Measurements from ENCODE around the gene DIP2C. TPM values are rescaled to one million over a fixed set of nuclear protein-coding genes. Genes with fewer than 3 reads are reported as not detected.

Gene DIP2C
- polyA plus RNA-seq, 4 donors = 3.1 to 13.3 (median 4.7) TPM

DNA sequence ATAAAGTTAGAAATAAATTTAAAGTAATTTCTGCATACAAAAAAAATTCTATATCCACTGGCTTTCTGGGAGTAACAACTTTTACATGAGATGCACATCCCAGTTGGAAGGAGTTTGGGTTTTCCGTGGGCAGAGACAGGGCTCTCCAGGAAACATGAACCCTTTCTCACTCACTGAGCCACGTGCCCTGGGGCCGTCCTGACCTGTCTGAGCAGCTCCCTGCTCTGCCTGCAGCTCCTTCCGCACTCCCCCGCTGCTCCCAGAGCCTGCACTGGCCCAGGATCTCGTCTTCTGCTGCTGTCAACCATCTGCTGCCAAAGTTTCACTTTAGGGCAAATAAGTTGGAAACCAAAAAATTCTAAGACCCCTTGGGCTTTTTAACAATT lies 169.1 kb downstream of the DIP2C start:
- Histone ChIP-seq H3K27ac (ENCODE audit: low read depth in 1 of 3, low read length in 2 of 3) (no peak overlapping the region), H3K9me3 (ENCODE audit: control insufficient read depth in 2 of 2, insufficient read depth in 1 of 2, low read depth in 1 of 2, low read length in 1 of 2) (no peaks in the 10 kb centered on the region), H3K27me3 (ENCODE audit: control insufficient read depth in 3 of 3, insufficient read depth in 3 of 3, low read length in 3 of 3) (no peaks in the 10 kb centered on the region), H3K4me3 (ENCODE audit: low read depth in 1 of 3, low read length in 3 of 3) (no peak overlapping the region), H3K36me3 (ENCODE audit: control insufficient read depth in 3 of 3, insufficient read depth in 2 of 3, low read depth in 1 of 3, low read length in 3 of 3) (peaks cover 0 to 20% (median 0%) of the 10 kb centered on the region in 3 donors), H3K4me1 (ENCODE audit: control insufficient read depth in 3 of 3, insufficient read depth in 2 of 3, low read depth in 1 of 3, low read length in 2 of 3) (no peaks in the 10 kb centered on the region)
- FAIRE-seq (no peak), DNase-seq (no peak)
- 67 to 75% (median 72%) methylated on average over 6 of the region's 6 CpGs for WGBS, 3 donors

GRCh38 chr10:519716-520401 lies 169.6 kb downstream of the DIP2C start:
- 91 to 93% (median 92%) methylated on average over 25 of the region's 25 CpGs for WGBS, 3 donors

GRCh38 chr10:519055-519715 lies 170.3 kb downstream of the DIP2C start:
- no peak for DNase-seq
- H3K9me3 ChIP-seq (ENCODE audit: control insufficient read depth in 2 of 2, insufficient read depth in 1 of 2, low read depth in 1 of 2, low read length in 1 of 2) = no peaks in the 10 kb centered on the region

More at GRCh38 chr10:519716-520401, 169.6 kb downstream of the DIP2C start:
- Histone ChIP-seq H3K27ac (ENCODE audit: low read depth in 1 of 3, low read length in 2 of 3) (no peak overlapping the region), H3K4me1 (ENCODE audit: control insufficient read depth in 3 of 3, insufficient read depth in 2 of 3, low read depth in 1 of 3, low read length in 2 of 3) (no peaks in the 10 kb centered on the region), H3K27me3 (ENCODE audit: control insufficient read depth in 3 of 3, insufficient read depth in 3 of 3, low read length in 3 of 3) (no peaks in the 10 kb centered on the region), H3K4me3 (ENCODE audit: low read depth in 1 of 3, low read length in 3 of 3) (no peak overlapping the region), H3K36me3 (ENCODE audit: control insufficient read depth in 3 of 3, insufficient read depth in 2 of 3, low read depth in 1 of 3, low read length in 3 of 3) (peaks cover 0 to 20% (median 0%) of the 10 kb centered on the region in 3 donors), H3K9me3 (ENCODE audit: control insufficient read depth in 2 of 2, insufficient read depth in 1 of 2, low read depth in 1 of 2, low read length in 1 of 2) (no peaks in the 10 kb centered on the region)
- no peak for FAIRE-seq
- DNase-seq = no peak

DNA sequence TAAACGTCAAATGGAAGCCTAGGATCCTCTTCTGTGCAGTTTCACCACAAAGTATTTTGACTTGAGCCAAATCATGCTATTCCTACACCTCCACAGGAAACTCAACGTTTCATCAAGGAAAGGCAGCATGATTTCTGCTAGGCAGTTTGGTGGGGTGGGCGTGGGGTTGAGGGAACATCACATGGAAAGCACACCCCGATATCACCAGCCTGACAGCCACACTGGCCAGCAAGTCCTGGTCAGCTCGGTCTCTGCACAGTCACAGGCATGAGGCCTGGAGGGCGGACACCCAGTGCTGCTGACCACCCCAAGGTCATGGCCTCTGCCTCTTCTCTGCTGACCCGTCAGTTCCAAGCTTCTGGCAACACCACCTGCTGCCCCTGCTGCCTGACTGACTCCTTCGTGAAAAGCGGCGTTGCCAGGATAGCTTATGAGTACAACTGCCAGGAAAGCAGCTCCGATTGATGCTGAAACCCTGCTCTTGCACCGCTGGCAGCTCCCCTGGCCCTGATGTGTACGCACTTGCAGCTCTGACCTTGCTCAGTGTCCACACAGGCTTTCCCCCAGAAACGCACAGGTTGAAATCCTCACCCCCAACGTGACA lies 171.5 kb downstream of the DIP2C start:
- H3K27ac ChIP-seq (ENCODE audit: low read depth in 1 of 3, low read length in 2 of 3) = no peak overlapping the region
- H3K27me3 ChIP-seq (ENCODE audit: control insufficient read depth in 3 of 3, insufficient read depth in 3 of 3, low read length in 3 of 3) = no peaks in the 10 kb centered on the region
- peaks cover 0 to 29% (median 0%) of the 10 kb centered on the region in 3 donors for H3K36me3 ChIP-seq (ENCODE audit: control insufficient read depth in 3 of 3, insufficient read depth in 2 of 3, low read depth in 1 of 3, low read length in 3 of 3)
- DNase-seq = no peak
- H3K4me3 ChIP-seq (ENCODE audit: low read depth in 1 of 3, low read length in 3 of 3) = no peak overlapping the region
- no peaks in the 10 kb centered on the region for H3K9me3 ChIP-seq (ENCODE audit: control insufficient read depth in 2 of 2, insufficient read depth in 1 of 2, low read depth in 1 of 2, low read length in 1 of 2)
- no peak for FAIRE-seq
- 83 to 85% (median 84%) methylated on average over 15 of the region's 15 CpGs for WGBS, 3 donors
- no peaks in the 10 kb centered on the region for H3K4me1 ChIP-seq (ENCODE audit: control insufficient read depth in 3 of 3, insufficient read depth in 2 of 3, low read depth in 1 of 3, low read length in 2 of 3)

More at GRCh38 chr10:519055-519715, 170.3 kb downstream of the DIP2C start:
- Histone ChIP-seq H3K36me3 (ENCODE audit: control insufficient read depth in 3 of 3, insufficient read depth in 2 of 3, low read depth in 1 of 3, low read length in 3 of 3) (peaks cover 0 to 24% (median 0%) of the 10 kb centered on the region in 3 donors), H3K4me3 (ENCODE audit: low read depth in 1 of 3, low read length in 3 of 3) (no peak overlapping the region), H3K27ac (ENCODE audit: low read depth in 1 of 3, low read length in 2 of 3) (no peak overlapping the region), H3K4me1 (ENCODE audit: control insufficient read depth in 3 of 3, insufficient read depth in 2 of 3, low read depth in 1 of 3, low read length in 2 of 3) (no peaks in the 10 kb centered on the region), H3K27me3 (ENCODE audit: control insufficient read depth in 3 of 3, insufficient read depth in 3 of 3, low read length in 3 of 3) (no peaks in the 10 kb centered on the region)
- no peak for FAIRE-seq
- WGBS, 3 donors = 86 to 92% (median 88%) methylated on average over 16 of the region's 16 CpGs

DNA sequence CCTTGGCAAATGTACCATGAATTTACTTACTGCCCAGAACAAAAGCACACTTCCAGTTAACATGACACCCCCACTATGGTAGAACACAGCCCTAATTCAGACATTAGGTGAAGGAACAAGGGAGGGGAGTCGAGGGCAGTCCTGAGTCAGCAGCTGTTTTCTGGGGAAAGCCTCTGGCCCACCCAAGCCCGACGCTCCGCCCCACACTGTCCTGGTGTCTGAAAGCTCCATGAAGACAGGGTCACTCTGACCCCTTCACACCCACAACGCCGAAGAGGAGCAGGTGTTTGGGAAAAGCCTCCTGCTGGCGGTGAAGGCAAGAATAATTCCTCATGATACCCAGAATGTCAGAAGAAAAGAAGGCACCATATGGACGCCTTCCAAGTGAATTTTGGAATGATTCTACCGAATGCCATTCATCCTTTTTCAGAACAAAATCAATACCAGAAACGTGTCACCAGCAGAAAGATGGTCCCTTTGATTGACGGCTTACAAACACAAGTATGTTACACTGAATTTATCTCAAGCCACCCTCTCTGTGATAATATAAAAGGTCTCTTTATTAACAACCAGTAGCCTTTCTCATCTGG lies 172.1 kb downstream of the DIP2C start:
- H3K36me3 ChIP-seq (ENCODE audit: control insufficient read depth in 3 of 3, insufficient read depth in 2 of 3, low read depth in 1 of 3, low read length in 3 of 3) = peaks cover 0 to 28% (median 0%) of the 10 kb centered on the region in 3 donors
- no peak for FAIRE-seq
- 42 to 74% (median 56%) methylated on average over 11 of the region's 11 CpGs for WGBS, 3 donors
- no peak overlapping the region for H3K27ac ChIP-seq (ENCODE audit: low read depth in 1 of 3, low read length in 2 of 3)
- no peaks in the 10 kb centered on the region for H3K4me1 ChIP-seq (ENCODE audit: control insufficient read depth in 3 of 3, insufficient read depth in 2 of 3, low read depth in 1 of 3, low read length in 2 of 3)
- no peak for DNase-seq
- H3K9me3 ChIP-seq (ENCODE audit: control insufficient read depth in 2 of 2, insufficient read depth in 1 of 2, low read depth in 1 of 2, low read length in 1 of 2) = no peaks in the 10 kb centered on the region
- no peak overlapping the region for H3K4me3 ChIP-seq (ENCODE audit: low read depth in 1 of 3, low read length in 3 of 3)
- H3K27me3 ChIP-seq (ENCODE audit: control insufficient read depth in 3 of 3, insufficient read depth in 3 of 3, low read length in 3 of 3) = no peaks in the 10 kb centered on the region

GRCh38 chr10:516764-517163 lies 172.7 kb downstream of the DIP2C start:
- 66 to 82% (median 71%) methylated on average over 8 to 9 of the region's 10 CpGs for WGBS, 3 donors
- Histone ChIP-seq H3K36me3 (ENCODE audit: control insufficient read depth in 3 of 3, insufficient read depth in 2 of 3, low read depth in 1 of 3, low read length in 3 of 3) (peaks cover 0 to 27% (median 0%) of the 10 kb centered on the region in 3 donors), H3K27me3 (ENCODE audit: control insufficient read depth in 3 of 3, insufficient read depth in 3 of 3, low read length in 3 of 3) (no peaks in the 10 kb centered on the region), H3K4me1 (ENCODE audit: control insufficient read depth in 3 of 3, insufficient read depth in 2 of 3, low read depth in 1 of 3, low read length in 2 of 3) (no peaks in the 10 kb centered on the region), H3K4me3 (ENCODE audit: low read depth in 1 of 3, low read length in 3 of 3) (no peak overlapping the region), H3K27ac (ENCODE audit: low read depth in 1 of 3, low read length in 2 of 3) (no peak overlapping the region), H3K9me3 (ENCODE audit: control insufficient read depth in 2 of 2, insufficient read depth in 1 of 2, low read depth in 1 of 2, low read length in 1 of 2) (no peaks in the 10 kb centered on the region)
- DNase-seq (no peak), FAIRE-seq (no peak)

DNA sequence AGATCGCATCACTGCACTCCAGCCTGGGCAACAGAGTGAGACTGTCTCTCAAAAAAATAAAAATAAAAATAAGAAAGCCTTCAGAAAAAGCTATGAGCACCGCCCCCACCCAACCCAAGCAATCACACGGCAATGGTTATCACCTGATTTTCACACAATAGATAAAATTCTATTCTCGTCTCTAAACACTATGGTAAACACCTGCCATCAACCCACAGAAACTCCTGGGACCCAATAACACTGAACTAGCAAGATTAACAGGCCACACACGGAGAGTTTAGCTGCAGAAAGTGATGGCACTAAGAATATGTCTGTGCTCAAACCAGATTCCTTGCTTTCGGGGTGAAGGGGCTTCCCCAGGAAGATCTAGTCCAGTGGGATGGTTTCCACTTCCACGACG lies 173.8 kb downstream of the DIP2C start:
- DNase-seq = no peak
- Histone ChIP-seq H3K9me3 (ENCODE audit: control insufficient read depth in 2 of 2, insufficient read depth in 1 of 2, low read depth in 1 of 2, low read length in 1 of 2) (no peaks in the 10 kb centered on the region), H3K4me3 (ENCODE audit: low read depth in 1 of 3, low read length in 3 of 3) (no peak overlapping the region), H3K27me3 (ENCODE audit: control insufficient read depth in 3 of 3, insufficient read depth in 3 of 3, low read length in 3 of 3) (no peaks in the 10 kb centered on the region), H3K27ac (ENCODE audit: low read depth in 1 of 3, low read length in 2 of 3) (no peak overlapping the region), H3K4me1 (ENCODE audit: control insufficient read depth in 3 of 3, insufficient read depth in 2 of 3, low read depth in 1 of 3, low read length in 2 of 3) (peaks cover 0 to 3% (median 0%) of the 10 kb centered on the region in 3 donors), H3K36me3 (ENCODE audit: control insufficient read depth in 3 of 3, insufficient read depth in 2 of 3, low read depth in 1 of 3, low read length in 3 of 3) (peaks cover 0 to 27% (median 0%) of the 10 kb centered on the region in 3 donors)
- no peak for FAIRE-seq
- 74 to 80% (median 75%) methylated on average over 8 of the region's 8 CpGs for WGBS, 3 donors

DNA sequence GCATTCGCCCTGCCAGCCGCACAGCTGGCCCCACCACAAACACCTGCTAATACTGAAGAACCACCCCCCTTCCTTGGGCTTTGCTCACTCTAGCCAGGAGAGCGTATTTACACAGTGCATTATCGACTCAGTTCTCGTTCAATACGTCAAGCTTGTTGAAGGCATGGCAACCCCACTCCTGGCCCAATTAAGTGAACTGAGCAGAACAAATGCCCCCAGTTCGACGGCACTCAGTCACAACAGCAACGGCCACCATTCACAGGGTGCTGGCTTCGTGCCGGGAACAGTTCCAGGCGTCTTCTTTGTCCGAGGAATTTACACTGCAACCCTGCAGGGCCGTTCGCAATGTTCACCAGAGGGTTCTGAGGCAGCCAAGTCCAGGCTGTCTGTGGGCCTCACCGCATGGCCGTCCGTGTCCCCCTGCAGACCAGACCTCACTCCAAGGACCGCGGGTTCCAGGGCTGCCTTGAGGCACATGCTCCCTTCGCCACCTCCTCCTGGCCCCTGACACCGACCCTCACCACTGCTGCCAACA lies 175.3 kb downstream of the DIP2C start:
- Histone ChIP-seq H3K27me3 (ENCODE audit: control insufficient read depth in 3 of 3, insufficient read depth in 3 of 3, low read length in 3 of 3) (no peaks in the 10 kb centered on the region), H3K36me3 (ENCODE audit: control insufficient read depth in 3 of 3, insufficient read depth in 2 of 3, low read depth in 1 of 3, low read length in 3 of 3) (peaks cover 0 to 26% (median 0%) of the 10 kb centered on the region in 3 donors), H3K27ac (ENCODE audit: low read depth in 1 of 3, low read length in 2 of 3) (peak overlapping the region in 1 of 3 donors; percentile 72), H3K9me3 (ENCODE audit: control insufficient read depth in 2 of 2, insufficient read depth in 1 of 2, low read depth in 1 of 2, low read length in 1 of 2) (no peaks in the 10 kb centered on the region), H3K4me1 (ENCODE audit: control insufficient read depth in 3 of 3, insufficient read depth in 2 of 3, low read depth in 1 of 3, low read length in 2 of 3) (peaks cover 0 to 3% (median 0%) of the 10 kb centered on the region in 3 donors), H3K4me3 (ENCODE audit: low read depth in 1 of 3, low read length in 3 of 3) (no peak overlapping the region)
- peak; percentile 42 to 57 for DNase-seq
- no peak for FAIRE-seq
- WGBS, 3 donors = 49 to 75% (median 57%) methylated on average over 22 of the region's 22 CpGs

Measured in small intestine (tissue), 7 donors.